Vagina (tissue), 2 donors: ENCODE measurements around the gene AFAP1.

Experiments
- POLR2A ChIP-seq, 2 donors: fragments of 450-650 bp; IDR thresholded peaks; one replicate each; pipeline ENCODE4 v1.6.1; 2017; ENCODE audit warnings: antibody characterized with exemption in 2 of 2, mild to moderate bottlenecking in 2 of 2, moderate library complexity in 2 of 2
- TF ChIP-seq, protein P1 (sequence below), 3 experiments: fragments of 450-650 bp in 2 of 3; fragments of 200-600 bp in 1 of 3; sonication (generic) in 1 of 3; IDR thresholded peaks; one replicate each; pipeline ENCODE4 v1.5.1; 2017 to 2019; ENCODE audit warnings: antibody characterized with exemption in 3 of 3, mild to moderate bottlenecking in 2 of 3, moderate library complexity in 2 of 3

DNA sequence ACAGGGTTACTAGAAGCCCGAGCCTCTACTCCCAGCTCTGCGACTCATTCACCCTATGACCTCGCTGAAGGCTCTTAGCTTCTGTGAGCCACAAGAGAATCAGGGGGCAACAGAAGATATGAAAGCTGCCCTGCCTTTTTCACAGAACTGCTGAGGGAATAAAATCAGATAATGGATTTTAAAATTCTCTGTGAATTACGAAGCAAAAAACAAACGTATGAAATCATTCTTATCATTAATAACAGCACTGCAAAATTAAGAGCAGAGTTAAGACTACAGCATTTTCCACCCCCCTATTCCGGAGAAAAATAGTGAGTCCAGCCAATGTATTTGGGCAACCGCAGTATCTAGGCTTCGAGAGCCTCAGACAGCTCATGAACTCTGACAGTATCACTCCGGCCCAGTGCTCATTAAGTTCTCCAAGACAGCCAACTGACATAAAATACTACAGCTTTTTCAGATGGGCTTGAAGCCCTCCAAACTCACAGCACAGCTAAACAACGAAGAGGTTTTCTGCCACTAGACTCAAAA, 33.4 kb downstream of the AFAP1 start:
- TF ChIP-seq, protein P1, sequence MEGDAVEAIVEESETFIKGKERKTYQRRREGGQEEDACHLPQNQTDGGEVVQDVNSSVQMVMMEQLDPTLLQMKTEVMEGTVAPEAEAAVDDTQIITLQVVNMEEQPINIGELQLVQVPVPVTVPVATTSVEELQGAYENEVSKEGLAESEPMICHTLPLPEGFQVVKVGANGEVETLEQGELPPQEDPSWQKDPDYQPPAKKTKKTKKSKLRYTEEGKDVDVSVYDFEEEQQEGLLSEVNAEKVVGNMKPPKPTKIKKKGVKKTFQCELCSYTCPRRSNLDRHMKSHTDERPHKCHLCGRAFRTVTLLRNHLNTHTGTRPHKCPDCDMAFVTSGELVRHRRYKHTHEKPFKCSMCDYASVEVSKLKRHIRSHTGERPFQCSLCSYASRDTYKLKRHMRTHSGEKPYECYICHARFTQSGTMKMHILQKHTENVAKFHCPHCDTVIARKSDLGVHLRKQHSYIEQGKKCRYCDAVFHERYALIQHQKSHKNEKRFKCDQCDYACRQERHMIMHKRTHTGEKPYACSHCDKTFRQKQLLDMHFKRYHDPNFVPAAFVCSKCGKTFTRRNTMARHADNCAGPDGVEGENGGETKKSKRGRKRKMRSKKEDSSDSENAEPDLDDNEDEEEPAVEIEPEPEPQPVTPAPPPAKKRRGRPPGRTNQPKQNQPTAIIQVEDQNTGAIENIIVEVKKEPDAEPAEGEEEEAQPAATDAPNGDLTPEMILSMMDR (IDR thresholded peaks at IDR 0.05) = no peak
- no peak for TF ChIP-seq POLR2A (IDR thresholded peaks at IDR 0.05)
